Ramos (cell line): Measurements from ENCODE around the gene ATF7IP.
"Not testable (repeated sequence)": the region's sequence is repeated elsewhere in the genome, so short reads cannot be mapped to it uniquely, and the experiment has no call there.

Experiments used
- in situ Hi-C: fragments of 300-500 bp; cut with MboI; formaldehyde crosslinking; loops from one replicate; pipeline ENCODE4 v1.14.3; 2022; ENCODE audit warnings: low sequenced_read_pairs; ENCODE audit not compliant: unreplicated experiment

Gene ATF7IP

GRCh38 chr12:14369311-14369710 lies 3.8 kb downstream of the ATF7IP start:
- in situ Hi-C loops = loop anchor here (10.0 kb wide), 1 partner anchor 115 kb away; no protein-coding TSS in a partner anchor

DNA sequence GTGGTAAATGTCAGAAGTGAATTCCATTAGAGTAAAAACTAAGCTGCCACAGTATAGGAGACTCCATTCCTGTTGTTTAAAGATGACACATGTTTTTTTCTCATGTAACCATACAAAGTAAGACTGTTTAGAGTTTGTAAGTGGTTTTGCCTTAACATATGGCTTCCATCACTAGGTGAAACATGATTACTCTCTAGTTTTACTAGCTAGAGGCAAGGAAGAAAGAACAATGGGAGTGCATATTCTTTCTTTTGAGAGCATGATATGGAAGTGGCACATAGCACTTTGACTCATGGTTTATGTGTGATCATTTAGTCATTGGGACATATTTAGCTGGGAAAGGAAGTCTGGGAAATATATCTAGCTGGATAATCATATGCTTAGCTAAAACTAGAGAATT lies 7.7 kb downstream of the ATF7IP start:
- in situ Hi-C loops = no loop called here

DNA sequence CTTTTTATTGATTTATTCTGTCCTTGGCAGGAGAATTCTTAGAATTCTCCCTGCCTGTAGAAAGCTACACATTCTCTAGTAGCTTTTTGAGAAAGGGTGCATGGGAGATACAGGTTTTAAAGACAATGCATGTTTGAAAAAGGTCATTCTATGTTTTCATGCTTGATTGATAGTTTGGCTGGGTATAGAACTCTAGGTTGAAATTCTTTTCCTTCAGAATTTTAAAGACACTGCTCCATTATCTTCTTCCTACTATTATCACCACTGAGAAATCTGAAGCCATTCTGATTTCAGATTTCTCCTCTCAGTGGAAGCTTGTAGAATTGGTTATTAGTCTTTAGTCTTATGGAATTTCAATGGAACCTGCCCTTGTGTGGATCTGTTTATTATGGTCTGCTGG lies 14.0 kb downstream of the ATF7IP start:
- in situ Hi-C loops = no loop called here

GRCh38 chr12:14384783-14385638 lies 19.5 kb downstream of the ATF7IP start:
- in situ Hi-C loops = no loop called here

- in situ Hi-C loops = no loop called here
Measured at GRCh38 chr12:14387219-14387871, 21.9 kb downstream of the ATF7IP start.

DNA sequence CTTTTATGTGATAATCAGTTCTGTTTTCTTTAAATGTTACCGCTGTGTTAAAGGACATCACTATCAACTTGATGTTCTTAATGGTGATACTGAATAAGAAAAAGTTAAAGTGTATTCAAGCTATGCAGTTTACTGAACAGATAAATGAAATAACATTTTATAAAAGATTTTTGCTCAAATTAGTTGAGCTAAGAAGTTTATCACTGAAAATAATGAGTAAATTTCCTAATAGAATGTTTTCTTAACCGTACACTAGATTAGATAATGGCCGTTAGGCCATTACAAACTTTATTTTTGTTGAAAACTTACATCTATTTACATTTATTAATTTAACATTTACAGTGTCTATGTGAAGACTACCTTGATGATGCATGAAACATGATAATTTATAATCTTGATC lies 25.0 kb downstream of the ATF7IP start:
- in situ Hi-C loops = no loop called here

GRCh38 chr12:14390870-14391530 lies 25.5 kb downstream of the ATF7IP start:
- in situ Hi-C loops = no loop called here

GRCh38 chr12:14393751-14394150 lies 28.3 kb downstream of the ATF7IP start:
- in situ Hi-C loops = no loop called here

- in situ Hi-C loops = no loop called here
Measured at GRCh38 chr12:14394317-14395073, 29.0 kb downstream of the ATF7IP start.

- in situ Hi-C loops = no loop called here
Measured at GRCh38 chr12:14395074-14395778, 29.7 kb downstream of the ATF7IP start.

DNA sequence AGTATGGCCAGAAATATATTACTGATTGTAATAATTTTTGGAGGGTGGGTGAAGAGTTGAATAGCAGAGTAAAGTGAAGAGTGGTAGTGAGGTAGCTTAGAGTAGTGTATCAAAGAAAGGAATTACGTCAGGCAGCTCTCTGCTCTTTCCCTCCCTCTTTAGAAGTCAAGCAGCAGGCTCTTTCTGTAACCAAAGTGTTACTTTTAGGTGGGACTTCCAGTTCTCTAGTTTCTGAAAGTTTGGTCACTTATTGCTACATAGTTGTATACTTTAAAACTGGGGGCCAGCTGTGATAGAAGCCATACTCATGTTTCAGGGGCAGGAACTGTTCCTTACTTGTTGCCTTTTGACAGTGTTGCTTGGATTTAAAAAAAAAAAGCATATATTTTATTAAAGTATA lies 30.6 kb downstream of the ATF7IP start:
- in situ Hi-C loops = no loop called here

DNA sequence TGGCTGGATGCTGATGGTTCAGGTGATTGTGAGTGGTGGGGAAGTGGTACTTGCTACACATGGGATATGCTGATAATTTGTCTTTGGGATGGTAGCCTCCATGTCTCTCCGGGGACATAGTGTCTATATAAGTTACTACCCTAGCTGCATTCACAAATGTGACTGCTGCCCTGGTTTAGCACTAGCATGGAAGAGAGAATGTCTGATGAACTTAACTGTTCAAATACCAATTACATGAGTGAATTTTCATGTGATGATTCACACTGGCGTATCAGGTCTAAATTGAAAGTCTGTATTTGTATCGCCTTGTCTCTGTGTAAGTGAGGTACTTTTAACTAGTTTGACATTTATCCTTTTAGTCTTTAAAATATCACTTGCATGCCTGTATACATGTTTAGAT lies 34.4 kb downstream of the ATF7IP start:
- in situ Hi-C loops = no loop called here

DNA sequence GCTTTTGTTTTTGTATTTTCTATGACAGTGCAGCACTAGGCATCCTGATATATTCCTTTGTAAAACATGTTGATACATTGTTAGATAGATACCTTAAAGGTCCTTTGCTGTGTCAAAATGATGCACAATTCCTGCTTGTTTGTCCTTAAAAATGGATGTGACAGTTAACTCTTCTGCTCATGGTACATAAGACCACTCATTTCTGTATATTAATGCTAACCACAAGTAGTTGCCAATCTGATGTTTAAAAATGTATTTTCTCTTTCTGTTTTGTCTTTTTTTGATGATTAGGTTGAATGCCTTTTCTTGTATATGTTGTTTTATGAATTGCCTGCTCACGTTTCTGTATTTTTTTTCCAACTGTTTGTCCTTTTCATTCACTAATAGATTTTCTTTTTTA lies 35.1 kb downstream of the ATF7IP start:
- in situ Hi-C loops = no loop called here

DNA sequence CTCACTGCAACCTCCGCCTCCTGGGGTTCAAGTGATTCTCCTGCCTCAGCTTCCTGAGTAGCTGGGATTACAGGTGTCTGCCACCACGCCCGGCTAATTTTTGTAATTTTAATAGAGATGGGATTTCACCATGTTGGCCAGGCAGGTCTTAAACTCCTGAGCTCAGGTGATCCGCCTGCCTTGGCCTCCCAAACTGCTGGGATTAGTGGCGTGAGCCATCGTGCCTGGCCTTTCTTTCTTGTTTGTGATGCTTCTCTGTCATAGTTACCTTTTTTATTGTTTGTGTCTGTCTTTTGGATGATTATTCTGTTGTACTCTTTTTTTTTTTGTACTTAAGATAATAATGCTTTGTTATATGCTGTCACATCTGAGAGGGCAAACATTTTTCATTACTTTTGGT lies 35.8 kb downstream of the ATF7IP start:
- in situ Hi-C loops = not testable (repeated sequence)

- in situ Hi-C loops = no loop called here
Measured at GRCh38 chr12:14402697-14403096, 37.2 kb downstream of the ATF7IP start.

GRCh38 chr12:14403293-14403692 lies 37.8 kb downstream of the ATF7IP start:
- in situ Hi-C loops = no loop called here

- in situ Hi-C loops = no loop called here
Measured at GRCh38 chr12:14403711-14404196, 38.3 kb downstream of the ATF7IP start.

GRCh38 chr12:14405407-14405806 lies 39.9 kb downstream of the ATF7IP start:
- in situ Hi-C loops = not testable (repeated sequence)

- in situ Hi-C loops = no loop called here
Measured at GRCh38 chr12:14408208-14408607, 42.7 kb downstream of the ATF7IP start.

DNA sequence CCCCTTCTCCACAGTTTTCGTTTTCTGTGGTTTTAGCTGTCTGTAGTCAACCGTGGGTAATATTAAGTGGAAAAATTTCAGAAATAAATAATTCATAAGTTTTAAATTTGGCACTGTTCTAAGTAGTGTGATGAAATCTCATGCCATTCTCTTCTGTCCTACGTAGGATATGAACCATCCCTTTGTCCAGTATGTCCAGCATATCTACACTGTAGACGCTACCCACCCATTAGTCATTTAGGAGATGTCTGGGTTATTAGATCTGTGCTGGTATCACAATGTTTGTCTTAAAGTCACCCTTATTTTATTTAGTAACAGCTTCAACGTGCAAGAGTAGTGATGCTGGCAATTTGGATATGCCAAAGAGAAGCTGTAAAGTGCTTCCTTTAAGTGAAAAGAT lies 44.7 kb downstream of the ATF7IP start:
- in situ Hi-C loops = no loop called here
